GM23338 (cell line): Measurements from ENCODE around the gene SORBS2. TPM values are rescaled to one million over a fixed set of nuclear protein-coding genes. Genes with fewer than 3 reads are reported as not detected.

Experiments
- ATAC-seq: fragments of 200-7000 bp; cut with Tn5 transposase; 3 replicates; pipeline ENCODE4 v1.9.1; 2020
- DNase-seq: peaks from one replicate; pipeline ENCODE4 v3.0.0-alpha.2; 2015; ENCODE audit warnings: low spot score
- H2AFZ ChIP-seq: fragments of 200-600 bp; sonication (generic); 2 replicates; pipeline ENCODE4 v1.8.0; 2016; ENCODE audit warnings: antibody characterized with exemption, mild to moderate bottlenecking, moderate library complexity
- H3F3A ChIP-seq: fragments of 200-600 bp; sonication (generic); replicated peaks from 2 replicates; pipeline ENCODE4 v1.8.0; 2017; ENCODE audit warnings: antibody characterized with exemption, mixed run types, low read depth
- H3K27ac ChIP-seq: fragments of 200-600 bp; sonication (generic); 2 replicates; pipeline ENCODE4 v1.6.1; 2016; ENCODE audit warnings: low read depth
- H3K27me3 ChIP-seq: fragments of 200-600 bp; sonication (generic); 2 replicates; pipeline ENCODE4 v1.8.0; 2016; ENCODE audit warnings: mild to moderate bottlenecking, mixed run types, moderate library complexity; ENCODE audit not compliant: insufficient read depth
- H3K36me3 ChIP-seq: fragments of 200-600 bp; sonication (generic); 2 replicates; pipeline ENCODE4 v1.8.0; 2016; ENCODE audit warnings: mild to moderate bottlenecking; ENCODE audit not compliant: insufficient read depth
- H3K4me1 ChIP-seq: fragments of 200-600 bp; sonication (generic); 2 replicates; pipeline ENCODE4 v1.8.0; 2016; ENCODE audit warnings: mild to moderate bottlenecking, moderate library complexity; ENCODE audit not compliant: insufficient read depth
- H3K4me2 ChIP-seq: fragments of 200-600 bp; sonication (generic); 2 replicates; pipeline ENCODE4 v1.7.1; 2017; ENCODE audit warnings: mixed run types
- H3K4me3 ChIP-seq: fragments of 200-600 bp; sonication (generic); 2 replicates; pipeline ENCODE4 v1.6.1; 2016; ENCODE audit warnings: mixed run types
- H3K79me2 ChIP-seq: fragments of 200-600 bp; sonication (generic); replicated peaks from 2 replicates; pipeline ENCODE4 v1.8.0; 2017; ENCODE audit warnings: mild to moderate bottlenecking; ENCODE audit not compliant: insufficient read depth
- H3K9me2 ChIP-seq: fragments of 200-600 bp; sonication (generic); 2 replicates; pipeline ENCODE4 v1.8.0; 2017; ENCODE audit not compliant: insufficient read depth
- H4K20me1 ChIP-seq: fragments of 200-600 bp; sonication (generic); replicated peaks from 2 replicates; pipeline ENCODE4 v1.8.0; 2017; ENCODE audit warnings: mild to moderate bottlenecking; ENCODE audit not compliant: insufficient read depth
- H3K27ac Mint-ChIP-seq: 2 replicates; pipeline ENCODE4 v1.8.0; 2020; ENCODE audit warnings: inconsistent platforms, mild to moderate bottlenecking, moderate library complexity, mixed read lengths
- H3K27me3 Mint-ChIP-seq: 3 replicates; pipeline ENCODE4 v1.8.0; 2022; ENCODE audit warnings: low read depth, mild to moderate bottlenecking, moderate library complexity, mixed read lengths, inconsistent platforms; ENCODE audit not compliant: insufficient read depth, poor library complexity
- H3K36me3 Mint-ChIP-seq: 3 replicates; pipeline ENCODE4 v1.8.0; 2021; ENCODE audit warnings: low read depth, mild to moderate bottlenecking, inconsistent platforms, moderate library complexity, mixed read lengths
- H3K4me1 Mint-ChIP-seq: 3 replicates; pipeline ENCODE4 v1.8.0; 2020; ENCODE audit warnings: mild to moderate bottlenecking, inconsistent platforms, mixed read lengths
- H3K4me3 Mint-ChIP-seq: 3 replicates; pipeline ENCODE4 v1.8.0; 2021; ENCODE audit warnings: moderate library complexity, mild to moderate bottlenecking, inconsistent platforms, mixed read lengths
- H3K9me3 Mint-ChIP-seq: 3 replicates; pipeline ENCODE4 v1.8.0; 2020; ENCODE audit warnings: moderate library complexity, mild to moderate bottlenecking, inconsistent platforms, mixed read lengths
- CREB1 ChIP-seq: fragments of 250-450 bp; sonication (Bioruptor Pico); IDR thresholded peaks from 2 replicates; pipeline ENCODE4 v1.5.0; 2020; ENCODE audit warnings: low read depth, mild to moderate bottlenecking, moderate library complexity
- CTCF ChIP-seq, 2 experiments: fragments of 200-600 bp in 1 of 2; sonication (generic) in 1 of 2; conservative IDR thresholded peaks; 2 replicates each; pipeline versions ENCODE4 v1.5.1 to v1.6.1; 2016 to 2017; ENCODE audit warnings: antibody characterized with exemption in 2 of 2, low read depth in 2 of 2, mild to moderate bottlenecking in 2 of 2, moderate library complexity in 1 of 2
- ETS1 ChIP-seq: IDR thresholded peaks from 2 replicates; pipeline ENCODE4 v1.6.1; 2016; ENCODE audit warnings: antibody characterized with exemption
- EZH2 ChIP-seq: fragments of 200-600 bp; sonication (generic); IDR thresholded peaks from one replicate; pipeline ENCODE4 v1.8.0; 2017; ENCODE audit warnings: antibody characterized with exemption, mild to moderate bottlenecking, low read depth; ENCODE audit not compliant: unreplicated experiment
- EZH2phosphoT487 ChIP-seq: fragments of 200-600 bp; sonication (generic); IDR thresholded peaks from one replicate; pipeline ENCODE4 v1.8.1; 2018; ENCODE audit warnings: antibody characterized with exemption; ENCODE audit not compliant: unreplicated experiment
- JUNB ChIP-seq: IDR thresholded peaks from one replicate; pipeline ENCODE4 v1.6.1; 2016; ENCODE audit warnings: antibody characterized with exemption; ENCODE audit not compliant: unreplicated experiment
- NANOG ChIP-seq: IDR thresholded peaks from 2 replicates; pipeline ENCODE4 v1.6.1; 2016; ENCODE audit warnings: antibody characterized with exemption, borderline replicate concordance
- STAT1 ChIP-seq: IDR thresholded peaks from one replicate; pipeline ENCODE4 v1.6.1; 2016; ENCODE audit warnings: antibody characterized with exemption; ENCODE audit not compliant: unreplicated experiment
- ZNF114 ChIP-seq: fragments of 250-450 bp; sonication (Bioruptor Pico); IDR thresholded peaks from 2 replicates; pipeline ENCODE4 v1.5.0; 2020; ENCODE audit warnings: mild to moderate bottlenecking, moderate library complexity
- ZNF331 ChIP-seq: fragments of 250-450 bp; sonication (Bioruptor Pico); IDR thresholded peaks from 2 replicates; pipeline ENCODE4 v1.5.0; 2020; ENCODE audit warnings: low read depth, mild to moderate bottlenecking, moderate library complexity
- polyA plus RNA-seq: library from polyadenylated mRNA; unstranded; fragments of >200 nt; fragmentation: Nextera tagmentation; extraction: Ambion mirVana; gene quantifications from 2 replicates; pipeline ENCODE4 v1.2.1, GENCODE V29; 2016
- total RNA-seq: library from RNA; depleted of rRNA; stranded (reverse); fragments of >200 nt; shearing (Covaris generic); gene quantifications from 2 replicates; pipeline ENCODE4 v1.2.3, GENCODE V29; 2014
- TF ChIP-seq, protein P1 (sequence below): fragments of 250-450 bp; sonication (Bioruptor Pico); IDR thresholded peaks from 2 replicates; pipeline ENCODE4 v1.5.0; 2020; ENCODE audit warnings: mild to moderate bottlenecking, moderate library complexity
- TF ChIP-seq, protein P2 (sequence below): IDR thresholded peaks from one replicate; pipeline ENCODE4 v1.6.1; 2018; ENCODE audit warnings: antibody characterized with exemption; ENCODE audit not compliant: unreplicated experiment

Gene SORBS2
- total and polyA plus RNA-seq, 2 experiments from 2014 or later, result 17.8 to 27.6 TPM

GRCh38 chr4:185709802-185710486 lies 102.0 kb downstream of the SORBS2 start:
- Histone ChIP-seq H3K27me3 (no peaks in the 10 kb centered on the region), H3K4me3 (no peak overlapping the region), H3K36me3 (no peaks in the 10 kb centered on the region), H3K4me2 (no peak overlapping the region), H2AFZ (no peak overlapping the region), H3K4me1 (no peaks in the 10 kb centered on the region), H3K27ac (no peak overlapping the region), H4K20me1 (no peaks in the 10 kb centered on the region), H3F3A (no peaks in the 10 kb centered on the region), H3K79me2 (no peaks in the 10 kb centered on the region), H3K9me2 (no peaks in the 10 kb centered on the region)
- peaks cover 7% of the 10 kb centered on the region for H3K4me1 Mint-ChIP-seq
- no peak overlapping the region for H3K27ac Mint-ChIP-seq
- DNase-seq, result no peak
- H3K9me3 Mint-ChIP-seq, result peaks cover 10% of the 10 kb centered on the region; the same call in 2 of the 3 replicates
- H3K4me3 Mint-ChIP-seq, result no peak overlapping the region
- no peak for TF ChIP-seq NANOG
- no peak for TF ChIP-seq CREB1 (CRISPR knock-in tag)
- TF ChIP-seq CTCF (conservative IDR thresholded peaks at IDR 0.05; ENCODE audit: low read depth in 2 of 2), result no peak
- TF ChIP-seq, protein P1, sequence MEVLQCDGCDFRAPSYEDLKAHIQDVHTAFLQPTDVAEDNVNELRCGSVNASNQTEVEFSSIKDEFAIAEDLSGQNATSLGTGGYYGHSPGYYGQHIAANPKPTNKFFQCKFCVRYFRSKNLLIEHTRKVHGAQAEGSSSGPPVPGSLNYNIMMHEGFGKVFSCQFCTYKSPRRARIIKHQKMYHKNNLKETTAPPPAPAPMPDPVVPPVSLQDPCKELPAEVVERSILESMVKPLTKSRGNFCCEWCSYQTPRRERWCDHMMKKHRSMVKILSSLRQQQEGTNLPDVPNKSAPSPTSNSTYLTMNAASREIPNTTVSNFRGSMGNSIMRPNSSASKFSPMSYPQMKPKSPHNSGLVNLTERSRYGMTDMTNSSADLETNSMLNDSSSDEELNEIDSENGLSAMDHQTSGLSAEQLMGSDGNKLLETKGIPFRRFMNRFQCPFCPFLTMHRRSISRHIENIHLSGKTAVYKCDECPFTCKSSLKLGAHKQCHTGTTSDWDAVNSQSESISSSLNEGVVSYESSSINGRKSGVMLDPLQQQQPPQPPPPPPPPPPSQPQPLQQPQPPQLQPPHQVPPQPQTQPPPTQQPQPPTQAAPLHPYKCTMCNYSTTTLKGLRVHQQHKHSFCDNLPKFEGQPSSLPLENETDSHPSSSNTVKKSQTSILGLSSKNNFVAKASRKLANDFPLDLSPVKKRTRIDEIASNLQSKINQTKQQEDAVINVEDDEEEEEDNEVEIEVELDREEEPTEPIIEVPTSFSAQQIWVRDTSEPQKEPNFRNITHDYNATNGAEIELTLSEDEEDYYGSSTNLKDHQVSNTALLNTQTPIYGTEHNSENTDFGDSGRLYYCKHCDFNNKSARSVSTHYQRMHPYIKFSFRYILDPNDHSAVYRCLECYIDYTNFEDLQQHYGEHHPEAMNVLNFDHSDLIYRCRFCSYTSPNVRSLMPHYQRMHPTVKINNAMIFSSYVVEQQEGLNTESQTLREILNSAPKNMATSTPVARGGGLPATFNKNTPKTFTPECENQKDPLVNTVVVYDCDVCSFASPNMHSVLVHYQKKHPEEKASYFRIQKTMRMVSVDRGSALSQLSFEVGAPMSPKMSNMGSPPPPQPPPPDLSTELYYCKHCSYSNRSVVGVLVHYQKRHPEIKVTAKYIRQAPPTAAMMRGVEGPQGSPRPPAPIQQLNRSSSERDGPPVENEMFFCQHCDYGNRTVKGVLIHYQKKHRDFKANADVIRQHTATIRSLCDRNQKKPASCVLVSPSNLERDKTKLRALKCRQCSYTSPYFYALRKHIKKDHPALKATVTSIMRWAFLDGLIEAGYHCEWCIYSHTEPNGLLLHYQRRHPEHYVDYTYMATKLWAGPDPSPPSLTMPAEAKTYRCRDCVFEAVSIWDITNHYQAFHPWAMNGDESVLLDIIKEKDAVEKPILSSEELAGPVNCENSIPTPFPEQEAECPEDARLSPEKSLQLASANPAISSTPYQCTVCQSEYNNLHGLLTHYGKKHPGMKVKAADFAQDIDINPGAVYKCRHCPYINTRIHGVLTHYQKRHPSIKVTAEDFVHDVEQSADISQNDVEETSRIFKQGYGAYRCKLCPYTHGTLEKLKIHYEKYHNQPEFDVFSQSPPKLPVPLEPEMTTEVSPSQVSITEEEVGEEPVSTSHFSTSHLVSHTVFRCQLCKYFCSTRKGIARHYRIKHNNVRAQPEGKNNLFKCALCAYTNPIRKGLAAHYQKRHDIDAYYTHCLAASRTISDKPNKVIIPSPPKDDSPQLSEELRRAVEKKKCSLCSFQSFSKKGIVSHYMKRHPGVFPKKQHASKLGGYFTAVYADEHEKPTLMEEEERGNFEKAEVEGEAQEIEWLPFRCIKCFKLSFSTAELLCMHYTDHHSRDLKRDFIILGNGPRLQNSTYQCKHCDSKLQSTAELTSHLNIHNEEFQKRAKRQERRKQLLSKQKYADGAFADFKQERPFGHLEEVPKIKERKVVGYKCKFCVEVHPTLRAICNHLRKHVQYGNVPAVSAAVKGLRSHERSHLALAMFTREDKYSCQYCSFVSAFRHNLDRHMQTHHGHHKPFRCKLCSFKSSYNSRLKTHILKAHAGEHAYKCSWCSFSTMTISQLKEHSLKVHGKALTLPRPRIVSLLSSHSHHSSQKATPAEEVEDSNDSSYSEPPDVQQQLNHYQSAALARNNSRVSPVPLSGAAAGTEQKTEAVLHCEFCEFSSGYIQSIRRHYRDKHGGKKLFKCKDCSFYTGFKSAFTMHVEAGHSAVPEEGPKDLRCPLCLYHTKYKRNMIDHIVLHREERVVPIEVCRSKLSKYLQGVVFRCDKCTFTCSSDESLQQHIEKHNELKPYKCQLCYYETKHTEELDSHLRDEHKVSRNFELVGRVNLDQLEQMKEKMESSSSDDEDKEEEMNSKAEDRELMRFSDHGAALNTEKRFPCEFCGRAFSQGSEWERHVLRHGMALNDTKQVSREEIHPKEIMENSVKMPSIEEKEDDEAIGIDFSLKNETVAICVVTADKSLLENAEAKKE (CRISPR knock-in tag), result no peak
- TF ChIP-seq EZH2phosphoT487, result no peak
- TF ChIP-seq ZNF114 (CRISPR knock-in tag), result no peak
- no peak for TF ChIP-seq ETS1
- TF ChIP-seq JUNB, result no peak
- no peak for TF ChIP-seq STAT1
- no peak for TF ChIP-seq ZNF331 (CRISPR knock-in tag)
- TF ChIP-seq, protein P2, sequence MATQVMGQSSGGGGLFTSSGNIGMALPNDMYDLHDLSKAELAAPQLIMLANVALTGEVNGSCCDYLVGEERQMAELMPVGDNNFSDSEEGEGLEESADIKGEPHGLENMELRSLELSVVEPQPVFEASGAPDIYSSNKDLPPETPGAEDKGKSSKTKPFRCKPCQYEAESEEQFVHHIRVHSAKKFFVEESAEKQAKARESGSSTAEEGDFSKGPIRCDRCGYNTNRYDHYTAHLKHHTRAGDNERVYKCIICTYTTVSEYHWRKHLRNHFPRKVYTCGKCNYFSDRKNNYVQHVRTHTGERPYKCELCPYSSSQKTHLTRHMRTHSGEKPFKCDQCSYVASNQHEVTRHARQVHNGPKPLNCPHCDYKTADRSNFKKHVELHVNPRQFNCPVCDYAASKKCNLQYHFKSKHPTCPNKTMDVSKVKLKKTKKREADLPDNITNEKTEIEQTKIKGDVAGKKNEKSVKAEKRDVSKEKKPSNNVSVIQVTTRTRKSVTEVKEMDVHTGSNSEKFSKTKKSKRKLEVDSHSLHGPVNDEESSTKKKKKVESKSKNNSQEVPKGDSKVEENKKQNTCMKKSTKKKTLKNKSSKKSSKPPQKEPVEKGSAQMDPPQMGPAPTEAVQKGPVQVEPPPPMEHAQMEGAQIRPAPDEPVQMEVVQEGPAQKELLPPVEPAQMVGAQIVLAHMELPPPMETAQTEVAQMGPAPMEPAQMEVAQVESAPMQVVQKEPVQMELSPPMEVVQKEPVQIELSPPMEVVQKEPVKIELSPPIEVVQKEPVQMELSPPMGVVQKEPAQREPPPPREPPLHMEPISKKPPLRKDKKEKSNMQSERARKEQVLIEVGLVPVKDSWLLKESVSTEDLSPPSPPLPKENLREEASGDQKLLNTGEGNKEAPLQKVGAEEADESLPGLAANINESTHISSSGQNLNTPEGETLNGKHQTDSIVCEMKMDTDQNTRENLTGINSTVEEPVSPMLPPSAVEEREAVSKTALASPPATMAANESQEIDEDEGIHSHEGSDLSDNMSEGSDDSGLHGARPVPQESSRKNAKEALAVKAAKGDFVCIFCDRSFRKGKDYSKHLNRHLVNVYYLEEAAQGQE, result no peak
- TF ChIP-seq EZH2, result no peak
- no peaks in the 10 kb centered on the region for H3K27me3 Mint-ChIP-seq
- H3K36me3 Mint-ChIP-seq, result peaks cover 18% of the 10 kb centered on the region
- ATAC-seq, result no peak
